NOMO-1 treated with dmso at 0.1 percent for 144 hours (cell line): ENCODE data around the gene ATP5IF1.

ENCODE experiments used
- DNase-seq: peaks from one replicate; lab custom pipeline; 2025; ENCODE audit not compliant: unreplicated experiment; lab: John Stamatoyannopoulos, UW

Gene ATP5IF1

DNA sequence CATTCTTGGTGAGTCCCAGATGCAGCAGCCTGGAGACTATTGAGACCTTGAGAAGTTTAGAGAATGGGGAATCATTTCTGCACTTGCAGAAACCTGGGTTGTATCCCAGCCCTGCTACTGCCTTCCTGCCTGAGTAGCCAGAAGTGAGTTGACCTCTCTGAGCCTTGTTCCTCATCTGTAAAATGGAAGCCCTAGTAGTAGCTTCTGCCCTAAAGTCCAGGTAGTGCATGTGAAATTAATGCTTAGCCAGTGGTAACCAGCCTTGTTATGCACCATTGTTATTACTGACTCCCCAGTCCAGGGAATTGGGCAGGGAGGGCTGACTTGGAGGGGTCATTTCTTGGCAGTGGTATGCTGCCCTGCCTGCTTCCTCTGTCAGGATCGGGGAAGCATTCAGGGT is 29.0 kb downstream of the ATP5IF1 start:
- no peak for DNase-seq

DNA sequence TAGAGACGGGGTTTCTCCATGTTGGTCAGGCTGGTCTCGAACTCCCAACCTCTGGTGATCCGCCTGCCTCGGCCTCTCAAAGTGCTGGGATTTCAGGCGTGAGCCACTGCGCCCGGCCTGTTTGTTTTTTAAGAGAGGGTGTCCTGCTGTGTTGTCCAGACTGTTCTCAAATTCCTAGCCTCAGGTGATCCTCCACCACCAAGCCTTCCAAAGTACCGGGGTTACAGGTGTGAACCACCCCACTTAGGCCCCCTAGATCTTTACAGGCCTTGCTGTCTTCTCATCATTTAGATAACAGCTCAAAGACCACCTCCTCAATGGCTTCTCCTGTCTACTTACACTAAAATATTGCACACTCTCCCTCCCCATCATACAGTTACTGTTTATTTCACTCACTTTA is 29.7 kb downstream of the ATP5IF1 start:
- DNase-seq, result no peak

DNA sequence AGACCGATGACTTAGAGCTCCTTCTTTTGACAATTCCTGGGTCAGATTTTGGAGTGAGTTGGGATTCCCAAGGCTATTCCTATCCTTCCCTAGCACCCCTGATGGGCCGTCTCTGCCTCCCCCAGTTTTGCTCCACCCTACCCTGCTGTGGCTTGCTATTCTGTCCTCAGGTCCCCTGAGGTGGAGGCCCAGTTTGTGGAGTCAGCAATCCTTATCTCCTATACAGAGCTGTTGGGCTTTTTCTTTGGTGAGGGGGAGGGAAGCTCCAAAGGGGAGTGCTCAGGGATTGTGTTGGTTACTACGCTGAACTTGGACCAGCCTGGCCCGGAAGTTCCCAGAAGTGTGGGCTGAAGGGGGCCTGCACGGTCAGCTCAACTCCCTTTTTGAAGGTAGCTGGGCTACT is 31.0 kb downstream of the ATP5IF1 start:
- no peak for DNase-seq

DNA sequence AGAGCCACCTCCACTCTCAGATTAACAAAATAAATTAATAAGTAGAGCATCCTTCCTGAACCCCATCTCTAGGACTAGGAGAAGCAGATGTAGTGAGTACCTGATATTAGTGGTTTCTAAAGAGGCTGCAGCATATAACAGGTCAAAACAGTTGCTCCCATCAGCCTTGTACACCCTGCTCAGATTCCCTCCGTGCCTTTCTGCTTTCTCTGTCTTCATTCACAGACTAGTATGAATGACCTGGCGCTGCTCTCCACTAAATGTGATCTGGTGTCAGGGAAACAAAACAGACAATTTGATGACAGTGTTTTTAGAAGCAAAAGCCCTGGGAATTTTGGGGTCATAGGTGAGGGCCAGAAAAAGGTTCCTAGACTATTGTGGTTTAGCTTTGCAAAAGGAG is 31.7 kb downstream of the ATP5IF1 start:
- no peak for DNase-seq

DNA sequence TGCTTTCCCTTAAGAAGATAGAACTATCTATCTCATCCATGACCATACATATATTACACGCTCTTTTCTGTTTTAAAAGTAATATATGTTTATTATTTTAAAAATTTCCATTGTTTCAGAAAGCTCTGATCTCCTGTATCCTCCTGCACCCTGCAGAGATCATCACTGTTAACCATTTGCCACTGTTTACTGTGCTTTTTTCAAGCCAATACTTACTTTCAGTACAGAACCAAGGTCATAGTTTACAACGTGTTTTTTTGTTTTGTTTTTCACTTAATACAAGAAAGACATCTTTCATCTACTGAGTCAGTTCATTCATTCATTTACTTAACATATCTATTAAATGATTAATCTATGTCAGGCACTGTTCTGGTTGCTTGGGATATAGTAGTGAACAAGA is 33.6 kb downstream of the ATP5IF1 start:
- DNase-seq, result no peak

DNA sequence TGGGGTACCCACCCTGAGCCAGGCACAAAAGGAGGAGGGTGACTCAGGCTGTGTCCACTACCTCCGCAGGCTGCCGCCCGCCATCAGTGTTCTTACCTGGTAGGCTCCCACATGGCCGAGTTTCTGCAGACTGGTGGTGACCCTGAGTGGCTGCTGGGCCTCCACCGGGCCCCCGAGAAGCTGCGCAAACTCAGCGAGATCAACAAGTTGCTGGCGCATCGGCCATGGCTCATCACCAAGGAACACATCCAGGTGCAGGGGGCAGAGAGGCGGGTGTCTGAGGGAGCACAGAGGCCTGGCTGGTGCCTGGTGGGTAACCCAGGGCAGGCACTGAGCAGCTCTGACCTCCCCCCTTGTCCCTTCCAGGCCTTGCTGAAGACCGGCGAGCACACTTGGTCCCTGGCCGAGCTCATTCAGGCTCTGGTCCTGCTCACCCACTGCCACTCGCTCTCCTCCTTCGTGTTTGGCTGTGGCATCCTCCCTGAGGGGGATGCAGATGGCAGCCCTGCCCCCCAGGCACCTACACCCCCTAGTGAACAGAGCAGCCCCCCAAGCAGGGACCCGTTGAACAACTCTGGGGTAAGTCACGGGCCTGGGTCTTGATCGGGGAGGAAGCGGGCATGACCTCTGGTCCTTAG is 36.4 kb downstream of the ATP5IF1 start:
- DNase-seq, result no peak

DNA sequence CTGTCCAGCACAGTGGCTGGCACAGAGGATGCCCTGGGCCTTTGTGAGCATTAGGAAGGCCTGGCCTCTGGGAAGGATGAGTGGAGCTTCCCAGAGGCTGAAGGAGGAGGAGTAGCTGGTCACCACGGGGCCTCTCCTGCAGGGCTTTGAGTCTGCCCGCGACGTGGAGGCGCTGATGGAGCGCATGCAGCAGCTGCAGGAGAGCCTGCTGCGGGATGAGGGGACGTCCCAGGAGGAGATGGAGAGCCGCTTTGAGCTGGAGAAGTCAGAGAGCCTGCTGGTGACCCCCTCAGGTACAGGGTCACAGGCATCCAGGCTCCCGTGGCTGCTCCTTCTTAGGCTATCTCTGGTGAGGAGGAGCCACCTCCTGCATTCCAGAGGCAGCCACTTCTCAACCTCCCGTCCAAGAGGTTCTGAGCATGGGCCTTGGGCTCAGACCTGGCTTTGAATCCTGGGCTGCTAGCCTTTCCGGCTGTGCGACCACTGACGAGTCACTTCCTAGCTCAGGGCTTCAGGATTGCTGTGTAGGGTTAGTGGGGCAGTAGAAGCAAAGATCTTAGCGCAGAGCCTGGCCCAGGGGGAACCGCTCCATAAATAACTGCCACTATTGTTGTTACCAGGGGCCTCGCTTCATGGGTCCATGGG is 37.4 kb downstream of the ATP5IF1 start:
- no peak for DNase-seq

DNA sequence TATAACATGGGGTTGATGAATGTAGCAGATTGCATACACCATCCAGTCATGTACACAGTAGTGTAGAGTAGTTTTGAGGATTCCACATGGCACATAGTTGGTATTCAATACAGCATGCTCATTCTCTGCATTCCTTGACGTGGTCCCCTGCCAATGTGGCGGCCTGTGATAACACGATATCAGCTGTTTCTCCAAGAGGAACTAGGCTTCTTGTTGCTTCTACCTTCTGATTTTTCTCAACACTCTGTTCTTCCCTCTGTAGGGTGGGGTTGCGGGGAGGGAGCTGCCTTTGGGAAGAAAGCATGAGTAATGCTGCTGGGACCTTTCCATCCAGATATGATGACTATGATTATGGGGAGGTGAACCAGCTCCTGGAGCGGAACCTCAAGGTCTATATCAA is 42.8 kb downstream of the ATP5IF1 start:
- DNase-seq, result no peak

DNA sequence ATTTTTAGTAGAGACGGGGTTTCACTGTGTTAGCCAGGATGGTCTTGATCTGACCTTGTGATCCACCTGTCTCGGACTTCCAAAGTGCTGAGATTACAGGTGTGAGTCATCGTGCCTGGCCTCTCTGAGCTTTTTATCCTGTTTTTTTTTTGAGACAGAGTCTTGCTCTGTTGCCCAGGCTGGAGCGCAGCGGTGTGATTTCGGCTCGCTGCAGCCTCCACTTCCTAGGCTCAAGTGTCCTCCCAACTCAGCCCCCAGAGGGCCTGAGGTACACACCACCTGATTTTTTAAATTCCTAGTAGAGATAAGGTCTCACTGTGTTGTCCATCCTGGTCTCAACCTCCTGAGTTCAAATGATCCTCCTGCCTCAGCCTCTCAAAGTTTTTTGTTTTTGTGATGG is 43.8 kb downstream of the ATP5IF1 start:
- no peak for DNase-seq

DNA sequence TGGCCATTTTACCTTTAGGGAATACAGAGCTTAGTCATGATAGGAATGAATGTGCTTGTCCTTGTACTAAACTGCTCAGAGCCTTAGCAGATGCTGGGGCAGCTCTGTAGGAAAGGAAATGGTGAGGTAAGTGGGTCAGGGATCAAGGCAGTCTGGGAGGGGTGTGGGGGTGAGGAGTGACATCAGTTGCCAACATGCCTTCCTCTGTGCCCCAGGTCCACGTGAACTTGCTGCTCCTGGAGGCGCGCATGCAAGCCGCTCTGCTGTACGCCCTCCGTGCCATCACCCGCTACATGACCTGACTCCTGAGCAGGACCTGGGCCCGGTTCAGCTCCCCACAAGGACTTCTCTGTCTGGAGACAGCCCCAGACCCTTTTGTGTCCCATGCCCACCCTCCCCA is 44.6 kb downstream of the ATP5IF1 start:
- DNase-seq, result no peak

DNA sequence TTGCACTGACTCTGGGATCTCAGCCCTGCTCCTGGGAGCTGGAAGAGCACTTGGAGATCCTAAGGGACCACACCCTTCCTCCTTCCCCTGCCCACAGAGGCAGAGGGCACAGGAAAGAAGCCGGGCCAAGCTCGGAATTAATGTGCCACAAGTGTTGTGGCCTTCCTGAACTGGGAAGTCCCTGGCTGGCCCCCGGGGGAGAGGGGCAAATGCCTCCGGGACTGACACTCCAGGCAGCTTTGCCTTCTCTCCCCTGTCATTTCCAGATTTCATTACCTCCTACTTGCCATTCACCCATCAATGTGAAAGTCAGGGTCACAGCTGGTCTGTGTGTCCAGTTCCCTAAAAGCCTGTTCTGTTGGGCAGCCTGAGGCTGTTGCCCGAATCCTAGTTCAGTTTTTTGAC is 45.1 kb downstream of the ATP5IF1 start:
- DNase-seq, result no peak

DNA sequence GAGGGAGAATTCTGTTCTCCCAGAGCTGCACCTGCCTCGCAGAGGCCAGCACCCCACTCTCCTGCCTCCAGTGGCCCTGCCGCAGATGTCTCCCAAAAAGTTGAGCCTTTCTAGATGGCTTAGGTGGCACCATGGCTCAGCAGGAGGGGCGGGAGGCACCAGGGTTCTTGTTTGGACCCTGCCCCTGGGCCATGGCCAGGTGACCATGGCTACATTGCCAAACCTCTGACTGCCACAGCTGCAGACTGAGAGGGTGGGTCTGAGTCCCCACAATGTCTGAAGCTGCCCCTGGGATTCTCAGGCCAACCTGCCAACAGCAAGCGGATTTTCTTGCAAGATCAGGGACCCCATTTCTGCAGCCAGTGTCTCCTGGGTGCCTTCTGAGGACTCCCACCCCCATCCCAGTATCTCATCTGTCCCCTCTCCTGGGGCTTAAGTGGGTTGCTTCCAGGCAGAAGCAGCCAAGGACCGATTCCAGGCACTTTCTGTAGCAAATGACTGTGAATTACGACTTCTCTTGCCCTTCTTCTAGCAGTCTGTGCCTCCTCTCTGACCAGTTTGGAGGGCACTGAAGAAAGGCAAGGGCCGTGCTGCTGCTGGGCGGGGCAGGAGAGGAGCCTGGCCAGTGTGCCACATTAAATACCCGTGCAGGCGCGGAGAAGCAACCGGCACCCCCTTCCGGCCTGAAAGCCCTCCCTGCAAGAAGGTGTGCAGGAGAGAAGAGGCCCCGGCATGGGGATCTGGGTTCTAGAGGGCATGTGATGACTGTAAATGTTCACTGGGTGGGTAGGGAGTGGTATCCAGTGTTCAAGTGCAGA is 45.9 kb downstream of the ATP5IF1 start:
- DNase-seq, result no peak

DNA sequence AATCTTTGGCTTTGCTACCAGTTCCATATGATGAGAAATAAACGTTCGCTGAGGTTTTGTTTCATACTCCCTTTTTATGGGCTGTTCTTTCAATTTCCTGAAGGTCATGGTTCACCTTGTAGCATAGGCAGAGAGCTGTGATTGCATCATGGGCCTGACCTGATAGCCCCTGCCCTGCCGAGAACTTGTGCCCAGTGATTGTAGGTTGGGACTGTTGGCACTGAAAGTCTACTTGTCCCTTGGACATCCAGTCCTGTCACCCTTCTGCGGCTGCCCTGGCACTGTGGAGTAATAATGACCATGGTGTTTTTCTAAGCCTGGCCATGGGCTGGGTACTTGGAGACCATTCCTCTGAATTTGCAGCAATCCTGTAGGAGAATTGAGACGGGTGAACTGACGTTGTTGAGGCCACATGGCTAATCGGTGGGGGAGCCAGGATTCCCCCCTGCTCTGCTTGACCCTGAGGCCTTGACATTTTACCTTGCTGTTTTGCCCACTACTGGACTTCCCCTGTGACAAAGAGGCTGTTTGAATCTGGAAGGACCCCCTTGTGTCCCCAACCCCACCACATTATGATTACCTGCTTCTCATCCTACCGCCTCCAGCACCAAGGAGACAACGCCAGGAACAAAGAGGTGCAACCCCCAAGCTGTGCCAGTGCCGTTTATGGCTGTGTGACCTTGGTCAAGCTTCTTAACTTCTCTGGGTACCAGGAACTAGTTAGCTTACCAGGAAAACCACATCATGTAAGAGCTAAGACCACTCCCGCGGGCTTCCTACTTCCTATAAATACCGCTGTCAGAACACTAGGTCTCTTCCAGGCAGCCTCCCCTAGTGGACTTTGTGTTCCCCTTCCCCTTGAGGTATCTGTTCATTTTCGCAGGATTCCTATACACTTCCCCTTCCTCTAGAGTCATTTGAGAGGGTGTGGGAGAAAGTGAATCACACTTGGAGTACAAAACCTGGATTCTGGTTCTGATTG is 46.8 kb downstream of the ATP5IF1 start:
- no peak for DNase-seq

DNA sequence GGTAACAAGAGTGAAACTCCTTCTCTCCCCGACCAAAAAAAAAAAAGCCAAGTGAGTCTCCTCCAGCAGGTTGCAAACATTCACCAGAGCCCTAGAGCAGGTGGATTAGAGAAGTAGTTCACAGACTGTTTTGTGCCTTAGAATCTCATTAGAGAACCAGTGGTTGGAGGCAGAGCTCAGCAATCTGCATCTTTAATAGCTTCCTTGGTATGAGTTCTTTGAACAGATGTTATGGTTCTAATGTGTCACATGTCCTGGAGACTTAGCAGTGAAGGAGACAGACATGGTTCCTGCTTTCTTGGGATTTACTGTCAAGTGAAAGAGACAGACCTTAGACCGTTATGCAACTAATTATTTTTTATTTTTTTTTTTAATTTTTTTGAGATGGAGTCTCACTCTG is 50.2 kb downstream of the ATP5IF1 start:
- DNase-seq, result peak; percentile 48
